Spinal cord (tissue), 10 donors: ENCODE measurements around the gene BANP. TPM values are rescaled to one million over a fixed set of nuclear protein-coding genes. Genes with fewer than 3 reads are reported as not detected.
"Not testable (repeated sequence)": the region's sequence is repeated elsewhere in the genome, so short reads cannot be mapped to it uniquely, and the experiment has no call there.

ENCODE experiments used
- DNase-seq, 6 donors: peaks; one replicate each; pipeline versions ENCODE4 v3.0.0 to v3.0.0-alpha.2; 2013 to 2015; ENCODE audit warnings: low spot score in 6 of 6, low read depth in 4 of 6
- H3K27ac ChIP-seq: one replicate; pipeline ENCODE4 v1.5.1; 2013; ENCODE audit warnings: low read depth, low read length, control low read depth
- H3K27me3 ChIP-seq: one replicate; pipeline ENCODE4 v1.6.1; 2013; ENCODE audit warnings: low read length; ENCODE audit not compliant: control insufficient read depth, insufficient read depth
- H3K36me3 ChIP-seq: one replicate; pipeline ENCODE4 v1.6.1; 2013; ENCODE audit warnings: low read length; ENCODE audit not compliant: control insufficient read depth, insufficient read depth
- H3K4me1 ChIP-seq: one replicate; pipeline ENCODE4 v1.6.1; 2013; ENCODE audit warnings: low read length; ENCODE audit not compliant: control insufficient read depth, insufficient read depth
- H3K4me3 ChIP-seq: one replicate; pipeline ENCODE4 v1.5.1; 2013; ENCODE audit warnings: low read depth, low read length, control low read depth
- H3K9me3 ChIP-seq: one replicate; pipeline ENCODE4 v1.6.1; 2013; ENCODE audit warnings: low read length; ENCODE audit not compliant: control insufficient read depth, insufficient read depth
- WGBS: methylation state at CpG from one replicate; pipeline ENCODE4 v1.1.5; 2013; ENCODE audit warnings: missing lambda C conversion rate; ENCODE audit not compliant: insufficient coverage; 5-methylcytosine and 5-hydroxymethylcytosine counted together
- polyA plus RNA-seq, 2 donors: library from polyadenylated mRNA; unstranded; fragments of 120-200 nt; gene quantifications; one replicate each; pipeline ENCODE4 v1.2.1, GENCODE V29; 2013; ENCODE audit not compliant: insufficient read length in 2 of 2
- total RNA-seq, 2 donors: library from RNA; depleted of rRNA in 1 of 2; stranded (reverse); fragments of 120-200 nt in 1 of 2; fragments of >200 nt in 1 of 2; gene quantifications; one replicate each; pipeline versions ENCODE4 v1.2.3 to v1.2.4, GENCODE V29; 2013 to 2014
- donor health status: healthy.

BANP gene
- total and polyA plus RNA-seq, 4 donors = 17.2 to 27.0 (median 20.7) TPM

GRCh38 chr16:88045820-88046303, 94.6 kb downstream of the BANP start:
- no peak for DNase-seq
- 95% methylated on average over 18 of the region's 18 CpGs for WGBS
- no peaks in the 10 kb centered on the region for H3K9me3 ChIP-seq
- H3K36me3 ChIP-seq = peaks cover 37% of the 10 kb centered on the region
- no peak overlapping the region for H3K27ac ChIP-seq
- no peak overlapping the region for H3K4me3 ChIP-seq
- H3K4me1 ChIP-seq = no peaks in the 10 kb centered on the region
- H3K27me3 ChIP-seq = no peaks in the 10 kb centered on the region

GRCh38 chr16:88047462-88047861, 96.2 kb downstream of the BANP start:
- no peak overlapping the region for H3K27ac ChIP-seq
- 100% methylated on average over 2 of the region's 3 CpGs for WGBS
- H3K4me3 ChIP-seq = no peak overlapping the region
- no peaks in the 10 kb centered on the region for H3K27me3 ChIP-seq
- DNase-seq = no peak
- H3K9me3 ChIP-seq = no peaks in the 10 kb centered on the region
- H3K4me1 ChIP-seq = no peaks in the 10 kb centered on the region
- H3K36me3 ChIP-seq = peaks cover 35% of the 10 kb centered on the region

GRCh38 chr16:88048985-88049384, 97.8 kb downstream of the BANP start:
- 88% methylated on average over 10 of the region's 15 CpGs for WGBS
- Histone ChIP-seq H3K9me3 (no peaks in the 10 kb centered on the region), H3K4me1 (no peaks in the 10 kb centered on the region), H3K27ac (no peak overlapping the region), H3K27me3 (no peaks in the 10 kb centered on the region), H3K36me3 (peaks cover 44% of the 10 kb centered on the region), H3K4me3 (no peak overlapping the region)
- no peak for DNase-seq

GRCh38 chr16:88049561-88050545, 98.6 kb downstream of the BANP start:
- H3K36me3 ChIP-seq = peaks cover 44% of the 10 kb centered on the region
- no peaks in the 10 kb centered on the region for H3K4me1 ChIP-seq
- no peak overlapping the region for H3K4me3 ChIP-seq
- no peaks in the 10 kb centered on the region for H3K9me3 ChIP-seq
- WGBS = 88% methylated on average over 17 of the region's 25 CpGs
- H3K27me3 ChIP-seq = no peaks in the 10 kb centered on the region
- H3K27ac ChIP-seq = no peak overlapping the region
- no peak for DNase-seq

GRCh38 chr16:88050952-88051660, 99.9 kb downstream of the BANP start:
- WGBS = 98% methylated on average over 22 of the region's 22 CpGs
- DNase-seq = no peak

GRCh38 chr16:88052661-88053060, 101.4 kb downstream of the BANP start:
- no peak overlapping the region for H3K4me3 ChIP-seq
- H3K36me3 ChIP-seq = peaks cover 45% of the 10 kb centered on the region
- H3K9me3 ChIP-seq = no peaks in the 10 kb centered on the region
- WGBS = 48% methylated on average over 2 of the region's 2 CpGs
- H3K27me3 ChIP-seq = no peaks in the 10 kb centered on the region
- H3K27ac ChIP-seq = no peak overlapping the region
- peaks cover 3% of the 10 kb centered on the region for H3K4me1 ChIP-seq
- no peak for DNase-seq

More at GRCh38 chr16:88050952-88051660, 99.9 kb downstream of the BANP start:
- H3K27me3 ChIP-seq = no peaks in the 10 kb centered on the region
- H3K4me1 ChIP-seq = no peaks in the 10 kb centered on the region
- no peaks in the 10 kb centered on the region for H3K9me3 ChIP-seq
- no peak overlapping the region for H3K27ac ChIP-seq
- peaks cover 38% of the 10 kb centered on the region for H3K36me3 ChIP-seq
- no peak overlapping the region for H3K4me3 ChIP-seq

GRCh38 chr16:88053479-88053878, 102.2 kb downstream of the BANP start:
- H3K9me3 ChIP-seq, H3K27me3 ChIP-seq, H3K4me3 ChIP-seq, H3K4me1 ChIP-seq, H3K27ac ChIP-seq, DNase-seq: not testable (repeated sequence)
- WGBS = 100% methylated on average over 1 of the region's 1 CpG
- peaks cover 51% of the 10 kb centered on the region for H3K36me3 ChIP-seq

- Histone ChIP-seq H3K36me3 (peaks cover 51% of the 10 kb centered on the region), H3K4me3 (no peak overlapping the region), H3K9me3 (no peaks in the 10 kb centered on the region), H3K27me3 (no peaks in the 10 kb centered on the region), H3K4me1 (peaks cover 7% of the 10 kb centered on the region), H3K27ac (no peak overlapping the region)
- DNase-seq = no peak
- WGBS = 85% methylated on average over 4 of the region's 7 CpGs
Observed at GRCh38 chr16:88055356-88055755, 104.1 kb downstream of the BANP start.

GRCh38 chr16:88056212-88056611, 105.0 kb downstream of the BANP start:
- no peak overlapping the region for H3K4me3 ChIP-seq
- H3K4me1 ChIP-seq = peaks cover 12% of the 10 kb centered on the region
- H3K36me3 ChIP-seq = peaks cover 49% of the 10 kb centered on the region
- H3K27me3 ChIP-seq = no peaks in the 10 kb centered on the region
- 81% methylated on average over 4 of the region's 4 CpGs for WGBS
- no peak for DNase-seq
- H3K9me3 ChIP-seq = no peaks in the 10 kb centered on the region
- no peak overlapping the region for H3K27ac ChIP-seq
